ENCODE measurements around the gene CAMSAP1.

The CAMSAP1 gene

GRCh38 chr9:135809166-135809565, 98.2 kb downstream of the CAMSAP1 start (continued):
- TF ChIP-seq ZBTB44 (tag by site-specific recombination; IDR thresholded peaks at IDR 0.05) (no peak), ZBTB17 (tag by site-specific recombination; IDR thresholded peaks at IDR 0.05) (no peak), ZNF19 (tag by site-specific recombination; IDR thresholded peaks at IDR 0.05; ENCODE audit: low read depth) (no peak), KLF17 (tag by site-specific recombination; IDR thresholded peaks at IDR 0.05) (no peak), ZNF157 (tag by site-specific recombination; IDR thresholded peaks at IDR 0.05) (no peak), HOXA7 (CRISPR knock-in tag; IDR thresholded peaks at IDR 0.05; ENCODE audit: borderline replicate concordance) (no peak), ZNF112 (tag by site-specific recombination; IDR thresholded peaks at IDR 0.05) (no peak), ZNF621 (tag by site-specific recombination; IDR thresholded peaks at IDR 0.05) (no peak)

GRCh38 chr9:135805422-135806022, 101.8 kb downstream of the CAMSAP1 start:
- TF ChIP-seq ZNF529 (tag by site-specific recombination; IDR thresholded peaks at IDR 0.05; ENCODE audit: insufficient replicate concordance) = no peak
- TF ChIP-seq ZFP3 (tag by site-specific recombination; IDR thresholded peaks at IDR 0.05; ENCODE audit: low read depth) = no peak
- no peak for TF ChIP-seq KLF16 (tag by site-specific recombination; IDR thresholded peaks at IDR 0.05)
- no peak for TF ChIP-seq GLIS1 (tag by site-specific recombination; IDR thresholded peaks at IDR 0.05)
- no peak for TF ChIP-seq ATF2 (tag by site-specific recombination; IDR thresholded peaks at IDR 0.05; ENCODE audit: low read depth)
- TF ChIP-seq KLF10 (tag by site-specific recombination; IDR thresholded peaks at IDR 0.05) = no peak
- TF ChIP-seq ZNF488 (tag by site-specific recombination; IDR thresholded peaks at IDR 0.05) = no peak
- no peak for TF ChIP-seq PRDM6 (tag by site-specific recombination; IDR thresholded peaks at IDR 0.05)
- TF ChIP-seq ZNF174 (tag by site-specific recombination; IDR thresholded peaks at IDR 0.05) = no peak
- TF ChIP-seq ZNF423 (tag by site-specific recombination; IDR thresholded peaks at IDR 0.05) = no peak
- TF ChIP-seq HOXA7 (CRISPR knock-in tag; IDR thresholded peaks at IDR 0.05; ENCODE audit: borderline replicate concordance) = no peak
- TF ChIP-seq ZFHX2 (tag by site-specific recombination; conservative IDR thresholded peaks at IDR 0.05) = no peak
- TF ChIP-seq ZNF133 (tag by site-specific recombination; IDR thresholded peaks at IDR 0.05) = no peak
- Histone ChIP-seq H3K4me1 (ENCODE audit: control insufficient read depth, insufficient read depth, low read length) (no peaks in the 10 kb centered on the region), H3K4me3 (ENCODE audit: low read depth, low read length) (no peak overlapping the region), H3K27ac (ENCODE audit: extremely low read depth, low read depth, low read length) (no peak overlapping the region), H3K9me3 (ENCODE audit: control insufficient read depth, insufficient read depth, low read depth, low read length) (no peaks in the 10 kb centered on the region), H3K36me3 (ENCODE audit: control insufficient read depth in 2 of 2, insufficient read depth in 1 of 2, low read length in 2 of 2) (peaks cover 0 to 19% of the 10 kb centered on the region in 2 experiments; a peak in 1 of 3 replicates)
- CTCF ChIA-PET = interaction anchor here (0.6 kb wide), 2 partner anchors 135 to 147 kb away, joined by 3 read pairs; no protein-coding TSS in a partner anchor
- POLR2A ChIA-PET = no interaction called here
